Stimulated activated CD4-positive, alpha-beta T cell treated with anti-CD3 and anti-CD28 coated beads, Interleukin-2, amount 100 ng/mL, for 4 hours (primary cell): ENCODE data around the gene TRAPPC14.

ENCODE experiments used
- DNase-seq: peaks from one replicate; pipeline ENCODE4 v3.0.0-alpha.2; 2020; ENCODE audit warnings: low read depth

TRAPPC14 gene

GRCh38 chr7:100126239-100126930 is 32.1 kb downstream of the TRAPPC14 start:
- DNase-seq = peak; percentile 18

GRCh38 chr7:100124301-100125230 is 34.0 kb downstream of the TRAPPC14 start:
- DNase-seq = no peak

GRCh38 chr7:100122568-100122967 is 36.0 kb downstream of the TRAPPC14 start:
- DNase-seq = no peak

- DNase-seq = no peak
These were observed 36.5 kb downstream of the TRAPPC14 start for GRCh38 chr7:100122067-100122466.

GRCh38 chr7:100120733-100121036 is 37.8 kb downstream of the TRAPPC14 start:
- no peak for DNase-seq

- peak; percentile 44 for DNase-seq
These were observed 38.4 kb downstream of the TRAPPC14 start for GRCh38 chr7:100119970-100120732.

GRCh38 chr7:100119072-100119969 is 39.2 kb downstream of the TRAPPC14 start, which contains the start of the genes CNPY4 and TAF6:
CNPY4 (plus strand) TSS chr7:100119634; CDS start chr7:100119745, 111 bp downstream.
TAF6 (minus strand) TSS chr7:100119358; CDS start chr7:100114209, 5,149 bp downstream.
- DNase-seq = peak; percentile 92

GRCh38 chr7:100118388-100119071 is 40.0 kb downstream of the TRAPPC14 start:
- DNase-seq = no peak

- DNase-seq = no peak
These were observed 43.5 kb downstream of the TRAPPC14 start for GRCh38 chr7:100115026-100115425.

GRCh38 chr7:100111914-100112313 is 46.6 kb downstream of the TRAPPC14 start:
- no peak for DNase-seq

GRCh38 chr7:100111156-100111555 is 47.4 kb downstream of the TRAPPC14 start:
- no peak for DNase-seq

GRCh38 chr7:100109521-100110163 is 48.9 kb downstream of the TRAPPC14 start:
- no peak for DNase-seq

GRCh38 chr7:100107890-100108289 is 50.6 kb downstream of the TRAPPC14 start:
- no peak for DNase-seq

- no peak for DNase-seq
These were observed 51.3 kb downstream of the TRAPPC14 start for GRCh38 chr7:100107125-100107737.

- no peak for DNase-seq
These were observed 51.9 kb downstream of the TRAPPC14 start for GRCh38 chr7:100106633-100107032.

GRCh38 chr7:100105534-100105933 is 53.0 kb downstream of the TRAPPC14 start:
- DNase-seq = no peak
